Activated CD4-positive, alpha-beta T cell treated with anti-CD3 and anti-CD28 coated beads, Interleukin-2, amount 50 U/mL, for 48 hours (primary cell): ENCODE data around the gene SSX2IP.

Experiments
- DNase-seq, 2 experiments: peaks; one replicate each; pipeline ENCODE4 v3.0.0-alpha.2; 2020

SSX2IP gene

GRCh38 chr1:84709131-84709530 is 18.9 kb upstream of the SSX2IP start:
- no peak for DNase-seq

- no peak for DNase-seq
Measured at GRCh38 chr1:84708031-84708430, 17.8 kb upstream of the SSX2IP start.

GRCh38 chr1:84705513-84705912 is 15.3 kb upstream of the SSX2IP start:
- no peak for DNase-seq

GRCh38 chr1:84704872-84705417 is 14.7 kb upstream of the SSX2IP start:
- no peak for DNase-seq

- no peak for DNase-seq
Measured at GRCh38 chr1:84703431-84703830, 13.2 kb upstream of the SSX2IP start.

- no peak for DNase-seq
Measured at GRCh38 chr1:84702143-84702542, 11.9 kb upstream of the SSX2IP start.

GRCh38 chr1:84701376-84701775 is 11.1 kb upstream of the SSX2IP start:
- DNase-seq: no peak

- DNase-seq: no peak
Measured at GRCh38 chr1:84700070-84700469, 9.8 kb upstream of the SSX2IP start.

- DNase-seq: no peak
Measured at GRCh38 chr1:84698151-84699110, 8.2 kb upstream of the SSX2IP start.

- DNase-seq: no peak
Measured at GRCh38 chr1:84693785-84694184, 3.5 kb upstream of the SSX2IP start.

- no peak for DNase-seq
Measured at GRCh38 chr1:84693005-84693404, 2.7 kb upstream of the SSX2IP start.

- DNase-seq: no peak
Measured at GRCh38 chr1:84692391-84692790, 2.1 kb upstream of the SSX2IP start.

GRCh38 chr1:84691122-84691783 is 992 bp upstream of the SSX2IP start:
- DNase-seq: no peak

- peak; percentile 41 to 51 for DNase-seq
Measured at GRCh38 chr1:84689514-84690396, 506 bp downstream of the SSX2IP start.

GRCh38 chr1:84688463-84689061 is 1.7 kb downstream of the SSX2IP start:
- DNase-seq: no peak

- no peak for DNase-seq
Measured at GRCh38 chr1:84687714-84688462, 2.4 kb downstream of the SSX2IP start.

GRCh38 chr1:84686223-84686622 is 4.0 kb downstream of the SSX2IP start:
- no peak for DNase-seq

- DNase-seq: no peak
Measured at GRCh38 chr1:84683508-84683907, 6.8 kb downstream of the SSX2IP start.

GRCh38 chr1:84682047-84682446 is 8.2 kb downstream of the SSX2IP start:
- no peak for DNase-seq

- DNase-seq: no peak
Measured at GRCh38 chr1:84677415-84678099, 12.7 kb downstream of the SSX2IP start.

- DNase-seq: no peak
Measured at GRCh38 chr1:84675631-84676030, 14.6 kb downstream of the SSX2IP start.
